ENCODE data around the gene ZNF462.

The ZNF462 gene

GRCh38 chr9:106869028-106869427, 6.1 kb downstream of the ZNF462 start:
- Histone ChIP-seq H3K27me3 (ENCODE audit: insufficient read depth, low read length, poor library complexity, severe bottlenecking) (no peaks in the 10 kb centered on the region), H3K79me2 (ENCODE audit: insufficient read depth, low read length) (peaks cover 70% of the 10 kb centered on the region), H3K36me3 (ENCODE audit: insufficient read depth, low read length) (no peaks in the 10 kb centered on the region), H3K4me2 (ENCODE audit: low read depth, low read length, poor library complexity, severe bottlenecking) (no peak overlapping the region), H3K9me2 (replicated peaks; ENCODE audit: low read depth, low read length) (no peaks in the 10 kb centered on the region), H3K4me3 (ENCODE audit: low read length, poor library complexity, severe bottlenecking) (no peak overlapping the region), H3F3A (ENCODE audit: low read depth) (no peaks in the 10 kb centered on the region), H4K20me1 (ENCODE audit: insufficient read depth, low read length, poor library complexity, severe bottlenecking) (peaks cover 7% of the 10 kb centered on the region), H3K4me1 (ENCODE audit: insufficient read depth, low read length, poor library complexity, severe bottlenecking) (peaks cover 12% of the 10 kb centered on the region), H2AFZ (ENCODE audit: low read length) (no peak overlapping the region), H3K9ac (ENCODE audit: low read depth, low read length, poor library complexity, severe bottlenecking) (no peak overlapping the region), H3K9me3 (ENCODE audit: insufficient read depth, low read depth, low read length) (no peaks in the 10 kb centered on the region)
- TF ChIP-seq CTCF (conservative IDR thresholded peaks at IDR 0.05; ENCODE audit: low read length) = no peak

- no peaks in the 10 kb centered on the region for H3K9me2 ChIP-seq (replicated peaks; ENCODE audit: low read depth, low read length)
- no peak overlapping the region for H3K9ac ChIP-seq (ENCODE audit: low read depth, low read length, poor library complexity, severe bottlenecking)
- H2AFZ ChIP-seq (ENCODE audit: low read length) = no peak overlapping the region
- H3K27me3 ChIP-seq (ENCODE audit: insufficient read depth, low read length, poor library complexity, severe bottlenecking) = no peaks in the 10 kb centered on the region
- no peaks in the 10 kb centered on the region for H3K36me3 ChIP-seq (ENCODE audit: insufficient read depth, low read length)
- H3K4me3 ChIP-seq (ENCODE audit: low read length, poor library complexity, severe bottlenecking) = no peak overlapping the region
- H3K9me3 ChIP-seq (ENCODE audit: insufficient read depth, low read depth, low read length) = no peaks in the 10 kb centered on the region
- peaks cover 7% of the 10 kb centered on the region for H4K20me1 ChIP-seq (ENCODE audit: insufficient read depth, low read length, poor library complexity, severe bottlenecking)
- peaks cover 67% of the 10 kb centered on the region for H3K79me2 ChIP-seq (ENCODE audit: insufficient read depth, low read length)
- TF ChIP-seq CTCF (conservative IDR thresholded peaks at IDR 0.05; ENCODE audit: low read length) (no peak), EZH2phosphoT487 (IDR thresholded peaks at IDR 0.05; ENCODE audit: borderline replicate concordance) (no peak)
- H3K4me1 ChIP-seq (ENCODE audit: insufficient read depth, low read length, poor library complexity, severe bottlenecking) = peaks cover 11% of the 10 kb centered on the region
- H3K4me2 ChIP-seq (ENCODE audit: low read depth, low read length, poor library complexity, severe bottlenecking) = no peak overlapping the region
- no peaks in the 10 kb centered on the region for H3F3A ChIP-seq (ENCODE audit: low read depth)
Measured at GRCh38 chr9:106869458-106869857, 6.5 kb downstream of the ZNF462 start.

- H3K4me1 ChIP-seq (ENCODE audit: insufficient read depth, low read length, poor library complexity, severe bottlenecking) = peaks cover 2% of the 10 kb centered on the region
- no peaks in the 10 kb centered on the region for H3K9me3 ChIP-seq (ENCODE audit: insufficient read depth, low read depth, low read length)
- no peaks in the 10 kb centered on the region for H3K36me3 ChIP-seq (ENCODE audit: insufficient read depth, low read length)
- no peaks in the 10 kb centered on the region for H3K27me3 ChIP-seq (ENCODE audit: insufficient read depth, low read length, poor library complexity, severe bottlenecking)
- peaks cover 49% of the 10 kb centered on the region for H3K79me2 ChIP-seq (ENCODE audit: insufficient read depth, low read length)
- H3K9me2 ChIP-seq (replicated peaks; ENCODE audit: low read depth, low read length) = no peaks in the 10 kb centered on the region
- H2AFZ ChIP-seq (ENCODE audit: low read length) = no peak overlapping the region
- H3K4me3 ChIP-seq (ENCODE audit: low read length, poor library complexity, severe bottlenecking) = no peak overlapping the region
- no peak overlapping the region for H3K9ac ChIP-seq (ENCODE audit: low read depth, low read length, poor library complexity, severe bottlenecking)
- TF ChIP-seq CTCF (conservative IDR thresholded peaks at IDR 0.05; ENCODE audit: low read length) (no peak), EZH2phosphoT487 (IDR thresholded peaks at IDR 0.05; ENCODE audit: borderline replicate concordance) (no peak)
- peaks cover 17% of the 10 kb centered on the region for H4K20me1 ChIP-seq (ENCODE audit: insufficient read depth, low read length, poor library complexity, severe bottlenecking)
- no peak overlapping the region for H3K4me2 ChIP-seq (ENCODE audit: low read depth, low read length, poor library complexity, severe bottlenecking)
- no peaks in the 10 kb centered on the region for H3F3A ChIP-seq (ENCODE audit: low read depth)
Measured at GRCh38 chr9:106872641-106873040, 9.7 kb downstream of the ZNF462 start.

Data from Loucy (cell line).